Memory B cell (primary cell): ENCODE results near the gene RTN4RL2.

Experiments
- ATAC-seq: fragments of 150-1000 bp; cut with Tn5 transposase; 2 replicates; pipeline ENCODE4 v1.10.0; 2021; ENCODE audit warnings: low read depth, mild to moderate bottlenecking, moderate library complexity
- DNase-seq, 2 donors: peaks; one replicate each; pipeline ENCODE4 v3.0.0; 2022; ENCODE audit warnings: low spot score in 2 of 2
- H3K27ac Mint-ChIP-seq: one replicate; pipeline ENCODE4 v1.8.0; 2022; ENCODE audit warnings: mild to moderate bottlenecking, moderate library complexity, mixed read lengths
- H3K27me3 Mint-ChIP-seq: one replicate; pipeline ENCODE4 v1.8.0; 2022; ENCODE audit warnings: mixed read lengths
- H3K36me3 Mint-ChIP-seq: one replicate; pipeline ENCODE4 v1.8.0; 2022; ENCODE audit warnings: mild to moderate bottlenecking, mixed read lengths
- H3K4me1 Mint-ChIP-seq: one replicate; pipeline ENCODE4 v1.8.0; 2022; ENCODE audit warnings: mixed read lengths
- H3K4me3 Mint-ChIP-seq: one replicate; pipeline ENCODE4 v1.8.0; 2022; ENCODE audit warnings: mild to moderate bottlenecking, moderate library complexity, mixed read lengths
- H3K9me3 Mint-ChIP-seq: one replicate; pipeline ENCODE4 v1.8.0; 2022; ENCODE audit warnings: mixed read lengths

The RTN4RL2 gene

DNA sequence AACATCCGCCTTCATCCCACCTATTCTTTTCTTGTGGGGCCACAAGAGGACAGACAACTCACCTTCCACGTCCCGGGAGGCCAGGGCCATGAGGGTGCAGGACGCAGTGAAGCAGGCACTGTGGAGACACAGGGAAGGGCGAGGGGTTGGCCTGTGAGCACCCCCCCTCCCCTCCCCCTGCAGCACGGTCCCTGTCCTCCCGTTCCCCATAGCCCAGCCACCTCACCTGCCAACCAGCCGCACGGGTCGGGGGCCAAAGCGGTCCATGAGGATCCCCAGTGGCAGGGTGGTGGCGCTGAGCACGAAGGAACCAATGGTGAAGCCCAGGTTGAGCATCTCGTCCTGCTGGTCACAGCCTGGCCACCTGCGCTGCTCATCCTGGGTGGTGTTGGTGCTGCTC, 40.6 kb downstream of the RTN4RL2 start:
- peaks cover 3% of the 10 kb centered on the region for H3K4me1 Mint-ChIP-seq
- H3K4me3 Mint-ChIP-seq: no peak overlapping the region
- no peak for ATAC-seq
- H3K9me3 Mint-ChIP-seq: no peaks in the 10 kb centered on the region
- peaks cover 2% of the 10 kb centered on the region for H3K36me3 Mint-ChIP-seq
- no peak overlapping the region for H3K27ac Mint-ChIP-seq
- no peaks in the 10 kb centered on the region for H3K27me3 Mint-ChIP-seq
- DNase-seq: no peak

DNA sequence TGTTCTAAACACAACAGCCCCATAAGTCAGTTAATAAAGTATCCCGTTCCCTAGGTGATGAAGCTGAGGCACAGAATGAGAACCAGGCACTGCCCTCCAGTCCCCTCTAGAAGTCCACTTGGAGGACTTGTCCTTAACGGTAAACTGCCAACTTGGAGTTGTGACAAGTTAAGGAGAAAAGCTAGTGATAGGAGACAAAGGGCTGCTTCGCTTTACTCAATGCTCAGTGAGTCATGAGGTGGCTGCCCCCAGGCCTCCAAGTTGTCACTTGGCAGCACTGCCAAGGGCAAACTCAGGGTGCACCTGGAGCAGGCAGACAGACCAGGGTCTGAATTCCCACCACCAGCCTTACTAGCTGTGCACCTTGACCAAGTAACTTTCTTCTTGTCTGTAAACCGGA, 41.6 kb downstream of the RTN4RL2 start:
- Mint-ChIP-seq H3K27me3 (no peaks in the 10 kb centered on the region), H3K4me3 (no peak overlapping the region), H3K4me1 (peaks cover 3% of the 10 kb centered on the region), H3K36me3 (peaks cover 2% of the 10 kb centered on the region), H3K27ac (no peak overlapping the region), H3K9me3 (no peaks in the 10 kb centered on the region)
- no peak for DNase-seq
- ATAC-seq: no peak

DNA sequence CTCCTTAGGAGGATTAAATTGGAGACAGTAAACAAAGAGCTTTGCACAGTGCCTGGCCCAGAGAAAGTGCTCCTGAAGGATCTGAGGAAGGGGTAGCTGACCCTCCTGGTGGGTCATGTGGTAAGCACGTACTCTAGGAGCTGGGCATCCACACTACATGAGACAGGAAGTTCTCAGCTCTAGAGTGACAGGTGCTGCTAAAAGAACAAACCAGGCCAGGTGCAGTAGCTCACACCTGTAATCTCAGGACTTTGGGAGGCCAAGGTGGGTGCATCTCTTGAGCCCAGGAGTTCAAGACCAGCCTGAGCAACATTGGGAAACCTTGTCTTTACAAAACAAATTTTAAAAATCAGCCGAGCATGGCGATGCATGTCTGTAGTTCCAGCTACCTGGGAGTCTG, 42.0 kb downstream of the RTN4RL2 start:
- no peaks in the 10 kb centered on the region for H3K27me3 Mint-ChIP-seq
- H3K27ac Mint-ChIP-seq: no peak overlapping the region
- no peak overlapping the region for H3K4me3 Mint-ChIP-seq
- H3K9me3 Mint-ChIP-seq: no peaks in the 10 kb centered on the region
- DNase-seq: no peak
- H3K36me3 Mint-ChIP-seq: peaks cover 2% of the 10 kb centered on the region
- ATAC-seq: no peak
- peaks cover 3% of the 10 kb centered on the region for H3K4me1 Mint-ChIP-seq

DNA sequence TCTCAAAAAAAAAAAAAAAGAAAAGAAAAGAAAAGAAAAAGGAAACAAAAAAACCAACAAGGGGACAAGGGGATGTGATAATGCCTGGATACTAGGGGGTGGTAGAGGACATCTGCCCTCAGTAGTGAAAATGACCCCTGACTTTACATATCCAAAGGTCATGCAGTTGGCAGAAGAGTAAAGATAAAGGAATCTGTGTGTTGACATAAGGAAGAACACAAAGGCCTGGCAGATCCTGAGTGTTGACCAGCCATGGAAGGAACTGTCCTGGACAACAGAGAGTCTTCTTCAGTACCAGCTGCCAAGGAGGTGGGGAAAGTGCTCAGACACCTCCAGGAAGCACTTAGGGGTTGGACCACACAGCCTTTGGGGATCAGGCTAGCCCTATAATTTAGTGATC, 42.5 kb downstream of the RTN4RL2 start:
- Mint-ChIP-seq H3K27me3 (no peaks in the 10 kb centered on the region), H3K27ac (no peak overlapping the region), H3K9me3 (no peaks in the 10 kb centered on the region), H3K4me1 (peaks cover 3% of the 10 kb centered on the region), H3K36me3 (peaks cover 2% of the 10 kb centered on the region), H3K4me3 (no peak overlapping the region)
- DNase-seq (no peak), ATAC-seq (no peak)

DNA sequence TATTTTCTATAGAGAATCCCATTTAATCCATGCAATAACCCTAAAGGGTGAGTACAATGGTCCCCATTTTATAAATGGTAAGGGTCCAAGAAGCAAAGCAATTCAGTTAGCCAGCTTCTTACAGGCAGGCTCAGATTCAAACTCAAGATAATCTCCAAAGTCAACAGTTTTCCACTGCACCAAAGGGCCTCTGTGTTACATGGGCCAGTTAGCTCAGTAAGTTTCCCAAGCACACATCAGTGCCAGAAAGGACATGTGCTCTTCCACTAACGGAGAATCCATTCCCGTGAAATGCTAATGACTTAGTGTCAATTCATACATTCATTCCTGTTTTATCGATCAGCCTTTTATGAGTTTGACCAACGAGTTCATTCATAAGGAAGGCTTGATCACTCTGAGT, 44.2 kb downstream of the RTN4RL2 start:
- H3K27me3 Mint-ChIP-seq: no peaks in the 10 kb centered on the region
- peaks cover 3% of the 10 kb centered on the region for H3K4me1 Mint-ChIP-seq
- ATAC-seq (no peak), DNase-seq (no peak)
- no peak overlapping the region for H3K4me3 Mint-ChIP-seq
- H3K9me3 Mint-ChIP-seq: no peaks in the 10 kb centered on the region
- H3K36me3 Mint-ChIP-seq: peaks cover 2% of the 10 kb centered on the region
- no peak overlapping the region for H3K27ac Mint-ChIP-seq

DNA sequence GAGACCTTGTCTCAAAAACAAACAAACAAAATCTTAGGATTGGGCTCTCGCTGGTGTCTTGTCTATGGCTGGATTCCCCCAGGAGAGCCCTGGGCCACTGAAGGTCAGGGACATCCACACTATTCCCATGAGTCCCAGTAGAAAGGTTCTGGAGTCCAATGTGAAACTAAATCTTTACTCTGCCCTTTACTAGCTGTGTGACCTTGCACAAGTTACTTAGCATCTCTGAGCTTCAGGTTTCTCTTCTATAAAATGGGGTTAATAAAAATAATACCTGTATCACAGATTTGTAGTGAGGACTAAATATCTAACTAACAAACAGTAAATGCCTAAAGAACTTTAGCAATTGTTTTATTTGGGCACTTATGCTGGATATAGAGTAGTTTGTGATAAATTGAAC, 46.2 kb downstream of the RTN4RL2 start:
- no peak overlapping the region for H3K4me3 Mint-ChIP-seq
- H3K27ac Mint-ChIP-seq: no peak overlapping the region
- no peaks in the 10 kb centered on the region for H3K9me3 Mint-ChIP-seq
- H3K36me3 Mint-ChIP-seq: no peaks in the 10 kb centered on the region
- peaks cover 2% of the 10 kb centered on the region for H3K4me1 Mint-ChIP-seq
- no peak for DNase-seq
- no peaks in the 10 kb centered on the region for H3K27me3 Mint-ChIP-seq
- ATAC-seq: no peak

DNA sequence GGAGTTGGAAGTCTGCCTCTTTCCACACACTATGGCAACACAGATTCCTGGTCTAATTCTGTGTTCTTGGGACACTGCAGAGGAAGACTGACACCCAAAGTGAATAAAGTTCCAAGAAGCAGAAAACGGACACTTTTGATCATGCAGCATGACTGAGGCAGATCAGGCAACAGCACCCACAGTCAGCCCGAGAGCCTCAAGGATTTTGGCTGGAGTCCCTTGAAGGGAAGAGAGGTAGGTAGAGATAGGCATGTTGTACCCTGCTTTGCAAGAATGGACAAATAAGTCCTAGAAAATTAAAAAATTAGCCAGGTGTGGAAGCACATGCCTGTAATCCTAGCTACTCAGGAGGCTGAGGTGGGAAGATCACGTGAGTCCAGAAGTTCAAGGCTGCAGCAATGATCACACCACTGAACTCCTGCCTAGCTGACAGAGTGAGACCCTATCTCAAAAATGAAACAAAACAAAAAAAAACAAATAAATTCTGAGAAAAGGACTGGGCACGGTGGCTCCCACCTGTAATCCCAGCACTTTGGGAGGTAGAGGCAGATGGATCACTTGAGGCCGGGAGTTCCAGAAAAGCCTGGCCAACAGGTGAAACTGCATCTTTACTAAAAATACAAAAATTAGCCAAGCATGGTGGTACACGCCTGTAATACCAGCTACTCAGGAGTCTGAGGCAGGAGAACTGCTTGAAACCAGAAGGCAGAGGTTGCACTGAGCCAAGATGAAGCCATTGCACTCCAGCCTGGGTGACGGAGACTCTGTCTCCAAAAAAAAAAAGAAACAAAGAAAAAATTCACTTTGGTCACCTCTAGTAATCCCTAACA, 48.2 kb downstream of the RTN4RL2 start:
- Mint-ChIP-seq H3K27me3 (no peaks in the 10 kb centered on the region), H3K9me3 (no peaks in the 10 kb centered on the region), H3K27ac (no peak overlapping the region), H3K36me3 (no peaks in the 10 kb centered on the region), H3K4me3 (no peak overlapping the region), H3K4me1 (peaks cover 8% of the 10 kb centered on the region)
- ATAC-seq: no peak
- no peak for DNase-seq

DNA sequence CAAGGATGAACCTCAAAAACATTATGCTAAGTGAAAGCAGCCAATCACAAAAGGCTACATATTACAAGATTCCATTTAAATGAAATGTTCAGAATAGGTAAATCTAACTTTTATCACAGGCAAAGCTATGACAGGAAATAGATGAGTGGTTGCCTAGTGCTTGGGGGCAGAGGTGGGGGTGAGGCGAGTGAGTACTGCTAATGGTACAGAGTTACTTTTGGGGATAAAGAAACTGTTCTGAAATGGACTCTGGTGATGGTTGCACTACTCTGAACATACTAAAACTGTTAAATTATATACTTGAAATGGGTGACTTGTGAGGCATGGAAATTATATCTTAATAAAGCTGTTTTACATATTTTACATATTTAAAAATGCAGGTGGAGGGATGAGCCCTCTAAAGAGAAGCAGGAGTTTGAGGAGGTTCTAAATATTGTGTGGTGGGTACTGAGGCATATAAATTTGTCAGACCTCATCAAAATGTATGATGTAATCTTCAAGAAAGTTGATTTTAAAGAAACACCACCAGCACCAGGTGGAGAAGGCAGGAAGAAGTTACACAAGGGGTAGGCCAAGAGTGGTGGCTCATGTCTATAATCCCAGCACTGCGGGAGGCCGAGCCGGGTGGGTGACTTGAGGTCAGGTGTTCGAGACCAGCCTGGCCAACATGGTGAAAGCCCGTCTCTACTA, 51.6 kb downstream of the RTN4RL2 start:
- no peak overlapping the region for H3K4me3 Mint-ChIP-seq

DNA sequence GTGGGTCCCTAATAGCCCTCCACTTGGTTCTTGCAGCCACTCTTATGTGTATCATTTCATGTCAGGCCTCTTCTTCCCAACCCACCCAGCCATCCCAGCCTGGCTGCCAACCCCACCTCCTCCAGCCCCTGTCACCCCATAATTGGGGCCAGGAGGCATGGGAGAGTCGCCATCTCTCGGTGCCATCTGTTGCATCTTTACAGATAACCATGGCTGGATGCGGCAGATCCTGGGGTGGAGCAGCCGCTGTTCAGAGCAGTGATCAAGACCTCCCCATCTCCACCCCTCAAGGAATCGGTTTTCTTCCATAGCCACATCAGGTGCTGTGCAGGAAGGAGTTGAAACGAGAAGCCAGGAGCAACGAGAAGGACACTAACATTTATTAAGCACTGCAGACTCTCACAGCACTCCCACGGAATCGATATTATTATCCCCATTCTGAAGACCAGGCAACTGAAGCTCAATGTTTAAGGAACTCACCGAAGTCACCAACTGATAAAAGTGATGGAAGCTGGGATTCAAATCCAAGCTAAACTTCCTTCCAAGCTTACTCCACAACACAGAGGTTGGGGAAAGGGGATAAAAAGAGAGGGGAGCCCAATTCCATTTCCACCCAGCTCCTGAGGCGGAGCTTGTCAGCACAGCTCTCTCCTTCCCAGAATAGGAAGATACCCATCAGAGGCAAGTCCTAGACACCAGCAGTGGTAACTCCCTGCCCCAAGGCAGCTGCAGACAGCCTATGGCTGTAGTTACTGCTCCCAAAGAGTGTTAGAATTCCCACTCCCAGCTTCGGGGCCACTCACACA, 52.5 kb downstream of the RTN4RL2 start:
- H3K4me1 Mint-ChIP-seq: peaks cover 18% of the 10 kb centered on the region
- no peaks in the 10 kb centered on the region for H3K36me3 Mint-ChIP-seq
- no peaks in the 10 kb centered on the region for H3K9me3 Mint-ChIP-seq
- DNase-seq (no peak), ATAC-seq (no peak)
- H3K27me3 Mint-ChIP-seq: peaks cover 2% of the 10 kb centered on the region
- no peak overlapping the region for H3K27ac Mint-ChIP-seq
- H3K4me3 Mint-ChIP-seq: no peak overlapping the region

More for the DNA sequence above, 51.6 kb downstream of the RTN4RL2 start:
- Mint-ChIP-seq H3K27ac (peak overlapping the region; percentile 73), H3K4me1 (peaks cover 18% of the 10 kb centered on the region), H3K36me3 (no peaks in the 10 kb centered on the region), H3K9me3 (no peaks in the 10 kb centered on the region), H3K27me3 (no peaks in the 10 kb centered on the region)
- no peak for DNase-seq
- ATAC-seq: peak; percentile 26

DNA sequence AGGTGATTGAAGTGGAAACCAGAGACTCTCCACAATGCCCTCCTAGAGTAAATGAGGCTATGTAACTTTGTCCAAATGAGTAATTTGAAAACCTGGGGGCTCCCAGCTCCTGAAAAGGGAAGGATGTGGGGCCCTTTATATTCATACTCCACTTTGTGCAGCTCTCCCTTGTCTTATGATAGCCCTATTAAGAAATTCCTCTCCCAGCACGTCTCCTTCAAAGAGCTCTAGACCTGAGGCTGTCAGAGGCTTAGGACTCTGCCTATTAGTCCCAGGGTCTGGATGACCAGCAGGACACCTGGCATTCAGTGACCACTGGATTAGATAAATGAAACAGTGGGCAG, 53.1 kb downstream of the RTN4RL2 start:
- Mint-ChIP-seq H3K27me3 (peaks cover 2% of the 10 kb centered on the region), H3K4me3 (peak overlapping the region; percentile 53), H3K9me3 (no peaks in the 10 kb centered on the region), H3K4me1 (peaks cover 18% of the 10 kb centered on the region), H3K36me3 (no peaks in the 10 kb centered on the region), H3K27ac (no peak overlapping the region)
- ATAC-seq (no peak), DNase-seq (no peak)

DNA sequence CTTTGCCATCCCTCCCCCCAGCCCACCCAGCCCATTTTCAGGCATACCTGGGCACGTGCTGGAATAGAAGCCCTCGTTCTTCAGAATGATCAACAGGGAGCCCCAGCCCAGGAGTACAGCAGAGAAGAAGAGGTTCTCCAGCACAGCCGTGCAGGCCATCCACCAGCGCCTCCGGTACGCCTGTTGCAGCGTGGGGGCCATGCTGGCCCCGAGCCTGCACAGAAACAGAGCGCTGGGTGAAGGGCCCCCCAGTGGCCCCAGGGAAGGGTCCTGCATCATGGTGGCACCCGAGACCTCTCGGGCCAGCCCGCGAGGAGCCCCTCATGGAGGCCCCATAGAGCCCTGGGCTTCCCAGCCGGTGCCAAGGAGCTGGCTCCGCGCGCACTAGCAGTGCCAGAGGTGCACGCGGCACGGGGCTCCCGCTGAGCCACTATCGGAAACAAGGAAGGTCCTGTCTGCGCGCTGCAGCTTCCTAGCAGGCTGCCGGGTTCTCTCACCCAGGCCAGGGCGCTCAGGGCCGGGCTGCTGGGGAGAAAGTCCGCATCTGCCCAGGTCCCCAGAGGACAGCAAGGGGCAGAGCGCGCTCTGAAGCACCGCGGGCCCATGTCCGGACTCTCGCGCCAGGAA, 53.7 kb downstream of the RTN4RL2 start:
- no peaks in the 10 kb centered on the region for H3K9me3 Mint-ChIP-seq
- no peaks in the 10 kb centered on the region for H3K36me3 Mint-ChIP-seq
- DNase-seq: peak in 1 of 2 donors; percentile 33
- peaks cover 21% of the 10 kb centered on the region for H3K4me1 Mint-ChIP-seq
- H3K4me3 Mint-ChIP-seq: peak overlapping the region; percentile 100
- H3K27ac Mint-ChIP-seq: no peak overlapping the region
- peak; percentile 51 for ATAC-seq
- peaks cover 2% of the 10 kb centered on the region for H3K27me3 Mint-ChIP-seq

DNA sequence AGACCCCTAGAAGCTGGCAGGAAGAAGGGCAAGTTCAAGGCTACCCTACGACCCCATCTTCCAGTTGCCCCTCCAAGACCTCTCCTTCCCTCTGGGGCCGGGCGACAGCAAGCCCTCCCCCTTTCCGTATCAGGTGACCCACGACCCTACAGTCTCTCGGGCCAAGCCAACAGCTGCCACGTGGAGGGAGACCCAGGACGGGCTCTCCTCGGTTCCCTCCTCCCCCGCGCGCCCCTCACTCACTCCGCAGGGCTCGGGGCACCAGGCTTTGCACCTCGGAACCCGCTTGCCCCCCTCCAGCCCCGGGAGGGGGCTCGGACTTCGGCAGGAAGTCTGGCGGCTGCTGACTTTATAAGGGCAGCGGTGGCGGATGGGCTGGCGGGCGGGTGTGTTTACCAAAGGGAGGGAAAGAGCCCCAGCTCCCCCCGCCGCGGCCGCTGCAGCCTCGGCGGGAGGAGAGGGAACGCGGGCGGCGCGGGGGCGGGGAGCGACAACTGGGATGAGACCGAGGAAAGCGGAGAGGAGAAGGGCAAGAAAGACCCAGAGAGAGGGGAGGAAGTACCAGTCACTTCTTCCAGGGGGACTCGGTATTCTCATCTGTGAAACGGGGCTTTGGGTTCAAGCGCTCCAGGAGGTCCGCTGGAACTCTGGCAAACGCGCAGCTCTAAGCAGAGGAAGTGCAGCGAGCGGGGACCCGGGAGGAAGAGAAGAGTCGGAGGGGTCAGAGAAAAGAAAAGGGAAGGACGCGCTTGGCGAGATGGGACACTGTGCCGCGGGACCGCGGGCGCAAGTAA, 54.4 kb downstream of the RTN4RL2 start:
- Mint-ChIP-seq H3K27me3 (peaks cover 2% of the 10 kb centered on the region), H3K36me3 (no peaks in the 10 kb centered on the region), H3K4me3 (peak overlapping the region; percentile 100), H3K27ac (peak overlapping the region; percentile 42), H3K4me1 (peaks cover 21% of the 10 kb centered on the region), H3K9me3 (no peaks in the 10 kb centered on the region)
- ATAC-seq (peak; percentile 35), DNase-seq (peak in 1 of 2 donors; percentile 29)

DNA sequence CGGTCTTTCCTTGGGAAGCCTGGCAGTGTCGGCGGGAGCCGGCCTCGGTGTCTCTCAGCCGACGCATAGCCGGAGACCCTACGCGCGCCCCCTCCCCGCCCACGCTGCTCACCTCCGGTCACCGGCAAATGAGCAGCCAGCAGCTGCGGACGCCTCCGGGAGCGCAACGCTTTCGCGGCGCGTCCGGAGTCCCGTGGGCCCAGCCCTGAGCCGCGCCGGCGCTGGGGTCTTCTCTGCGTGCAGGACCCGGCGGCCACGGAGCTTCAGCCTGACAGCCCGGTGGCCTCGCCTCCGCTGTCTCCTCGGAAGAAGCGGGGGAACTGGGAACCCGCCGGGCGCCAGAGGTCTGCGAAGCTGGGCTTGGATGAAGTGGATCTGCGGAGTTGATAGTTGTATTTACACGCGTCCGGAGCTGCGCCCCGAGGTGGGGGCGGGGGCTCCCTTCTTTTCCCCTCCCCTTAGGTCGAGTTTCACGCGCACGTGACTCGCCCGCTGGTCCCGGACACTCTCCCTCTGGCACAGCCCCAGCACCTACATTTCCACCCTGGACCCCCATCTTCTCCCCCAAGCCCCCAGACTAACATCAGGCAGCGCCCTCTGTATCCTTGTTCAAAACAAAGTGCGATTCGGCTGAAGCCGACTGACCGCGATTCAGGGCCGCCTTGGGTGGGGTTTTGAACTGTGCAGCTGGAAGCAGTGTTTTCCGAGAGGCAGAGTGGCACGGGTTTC, 55.2 kb downstream of the RTN4RL2 start, which contains the start of gene SLC43A1:
Gene SLC43A1, minus strand, starts transcription at position 371 of the 729 bp plus-strand sequence. CDS start 1,591 bp downstream, outside the sequence.
- H3K4me3 Mint-ChIP-seq: peak within 1 kb of the TSS; percentile 100
- H3K27me3 Mint-ChIP-seq: peaks cover 2% of the 10 kb centered on the region
- peak within 1 kb of the TSS; percentile 56 for H3K27ac Mint-ChIP-seq
- ATAC-seq (peak; percentile 22), DNase-seq (peak in 1 of 2 donors; percentile 19)
- no peaks in the 10 kb centered on the region for H3K9me3 Mint-ChIP-seq
- peaks cover 21% of the 10 kb centered on the region for H3K4me1 Mint-ChIP-seq
- no peaks in the 10 kb centered on the region for H3K36me3 Mint-ChIP-seq
